CD4-positive, alpha-beta T cell (primary cell): ENCODE measurements around the gene F8. TPM values are rescaled to one million over a fixed set of nuclear protein-coding genes. Genes with fewer than 3 reads are reported as not detected.

Experiments used
- ATAC-seq: fragments of 200-7000 bp; cut with Tn5 transposase; one replicate; pipeline ENCODE4 v1.10.0; 2022; ENCODE audit warnings: mild to moderate bottlenecking; ENCODE audit not compliant: poor library complexity
- CTCF ChIA-PET: fragments of 350-600 bp; sonication (Branson Sonifier 250); formaldehyde crosslinking; loops from one replicate; lab custom pipeline; 2021; ENCODE audit warnings: antibody characterized with exemption, inconsistent platforms; lab: Charles Lee
- POLR2A ChIA-PET: fragments of 350-600 bp; sonication (Branson Sonifier 250); formaldehyde crosslinking; loops from one replicate; lab custom pipeline; 2021; ENCODE audit warnings: antibody characterized with exemption, inconsistent platforms; lab: Charles Lee
- DNase-seq, 14 experiments: peaks; one replicate each; pipeline ENCODE4 v3.0.0-alpha.2; 2013 to 2020; ENCODE audit warnings: mixed read lengths in 2 of 14
- H3K27ac ChIP-seq, 2 donors: one replicate each; pipeline versions ENCODE4 v1.5.1 to v1.7.0; 2013; ENCODE audit warnings: low read length in 2 of 2, low read depth in 1 of 2, mild to moderate bottlenecking in 1 of 2
- H3K27me3 ChIP-seq, 2 experiments: 1 replicate in 1 of 2; 2 replicates in 1 of 2; pipeline versions ENCODE4 v1.6.1 to v1.7.0; 2013; ENCODE audit warnings: low read length in 2 of 2, control low read depth in 1 of 2, mild to moderate bottlenecking in 1 of 2, moderate library complexity in 1 of 2; ENCODE audit not compliant: insufficient read depth in 2 of 2, control insufficient read depth in 1 of 2
- H3K36me3 ChIP-seq: one replicate; pipeline ENCODE4 v1.6.1; 2013; ENCODE audit warnings: low read length, control low read depth; ENCODE audit not compliant: insufficient read depth
- H3K4me1 ChIP-seq: one replicate; pipeline ENCODE4 v1.6.1; 2013; ENCODE audit warnings: low read length, control low read depth; ENCODE audit not compliant: insufficient read depth
- H3K4me3 ChIP-seq: one replicate; pipeline ENCODE4 v1.5.1; 2013; ENCODE audit warnings: mild to moderate bottlenecking, low read length, moderate library complexity
- H3K9me3 ChIP-seq, 2 experiments: 1 replicate in 1 of 2; 2 replicates in 1 of 2; pipeline versions ENCODE4 v1.6.1 to v1.7.0; 2013; ENCODE audit warnings: low read length in 2 of 2, mild to moderate bottlenecking in 2 of 2, control low read depth in 1 of 2, moderate library complexity in 1 of 2; ENCODE audit not compliant: control insufficient read depth in 1 of 2, insufficient read depth in 1 of 2
- H3K27ac Mint-ChIP-seq: one replicate; pipeline ENCODE4 v1.8.0; 2020; ENCODE audit warnings: mixed read lengths
- H3K27me3 Mint-ChIP-seq: one replicate; pipeline ENCODE4 v1.8.0; 2021; ENCODE audit warnings: mixed read lengths
- H3K36me3 Mint-ChIP-seq: one replicate; pipeline ENCODE4 v1.8.0; 2021; ENCODE audit warnings: low read depth, mixed read lengths
- H3K4me1 Mint-ChIP-seq: one replicate; pipeline ENCODE4 v1.8.0; 2021; ENCODE audit warnings: low read depth, mixed read lengths
- H3K4me3 Mint-ChIP-seq: one replicate; pipeline ENCODE4 v1.8.0; 2020; ENCODE audit warnings: mild to moderate bottlenecking, mixed read lengths
- H3K9me3 Mint-ChIP-seq: one replicate; pipeline ENCODE4 v1.8.0; 2020; ENCODE audit warnings: mixed read lengths
- CTCF ChIP-seq: fragments of 200-600 bp; IDR thresholded peaks from one replicate; pipeline ENCODE4 v1.8.0; 2022; ENCODE audit warnings: antibody characterized with exemption, mild to moderate bottlenecking
- intact Hi-C, 2 experiments: fragments of 100-400 bp; cut with DNase I in 1 of 2; cut with micrococcal nuclease in 1 of 2; formaldehyde crosslinking; loops; one replicate each; pipeline versions ENCODE4 v1.15.1 to v1.9.0; 2023 to 2025; cut with DNase I, micrococcal nuclease
- total RNA-seq, 174 experiments: library from RNA in 2 of 174; stranded (reverse) in 2 of 174; gene quantifications; one replicate each; pipeline ENCODE4 v1.2.3 and lab custom pipeline; 2021 to 2026

Gene F8
- total RNA-seq, 2 experiments from 2014 or later = 0.66 to 0.67 TPM

GRCh38 chrX:154809939-154810665 is 212.4 kb downstream of the F8 start:
- H3K9me3 ChIP-seq = no peaks in the 10 kb centered on the region
- Mint-ChIP-seq H3K27me3 (no peaks in the 10 kb centered on the region), H3K36me3 (no peaks in the 10 kb centered on the region), H3K4me1 (peaks cover 7% of the 10 kb centered on the region), H3K4me3 (no peak overlapping the region), H3K9me3 (no peaks in the 10 kb centered on the region), H3K27ac (no peak overlapping the region)
- H3K27ac ChIP-seq = no peak overlapping the region
- H3K4me1 ChIP-seq = peaks cover 7% of the 10 kb centered on the region
- intact Hi-C loops = no loop called here
- no peak for TF ChIP-seq CTCF
- ATAC-seq = no peak
- peaks cover 0 to 2% of the 10 kb centered on the region in 2 experiments for H3K27me3 ChIP-seq
- H3K36me3 ChIP-seq = no peaks in the 10 kb centered on the region
- peak in 1 of 14 experiments; percentile 33 for DNase-seq
- ChIA-PET POLR2A (interaction anchor here (0.6 kb wide), 1 partner anchor 26 kb away, joined by 3 read pairs; no protein-coding TSS in a partner anchor), CTCF (no interaction called here)
- no peak overlapping the region for H3K4me3 ChIP-seq

- TF ChIP-seq CTCF = no peak
- Histone ChIP-seq H3K4me3 (no peak overlapping the region), H3K9me3 (no peaks in the 10 kb centered on the region), H3K4me1 (peaks cover 23% of the 10 kb centered on the region), H3K36me3 (no peaks in the 10 kb centered on the region), H3K27me3 (peaks cover 0 to 2% of the 10 kb centered on the region in 2 experiments), H3K27ac (no peak overlapping the region)
- POLR2A ChIA-PET = no interaction called here
- CTCF ChIA-PET = no interaction called here
- intact Hi-C loops = no loop called here
- DNase-seq = no peak
- Mint-ChIP-seq H3K27me3 (no peaks in the 10 kb centered on the region), H3K9me3 (no peaks in the 10 kb centered on the region), H3K36me3 (no peaks in the 10 kb centered on the region), H3K4me3 (no peak overlapping the region), H3K4me1 (peaks cover 32% of the 10 kb centered on the region), H3K27ac (no peak overlapping the region)
- no peak for ATAC-seq
These were observed 215.6 kb downstream of the F8 start for GRCh38 chrX:154806837-154807501.

- peaks cover 31% of the 10 kb centered on the region for H3K4me1 ChIP-seq
- H3K27ac ChIP-seq = no peak overlapping the region
- ATAC-seq (no peak), DNase-seq (no peak)
- Mint-ChIP-seq H3K4me3 (peak overlapping the region; percentile 88), H3K27ac (no peak overlapping the region), H3K4me1 (peaks cover 39% of the 10 kb centered on the region), H3K9me3 (no peaks in the 10 kb centered on the region), H3K27me3 (no peaks in the 10 kb centered on the region), H3K36me3 (no peaks in the 10 kb centered on the region)
- intact Hi-C loops = loop anchor here in 1 of 2 experiments (2.0 kb wide), 1 partner anchor 43 kb away; the partner anchor contains the start of gene DKC1
- H3K27me3 ChIP-seq = no peaks in the 10 kb centered on the region
- no peak for TF ChIP-seq CTCF
- no peaks in the 10 kb centered on the region for H3K36me3 ChIP-seq
- H3K9me3 ChIP-seq = no peaks in the 10 kb centered on the region
- ChIA-PET CTCF (interaction anchor here (1.4 kb wide), 1 partner anchor 29 kb away, joined by 3 read pairs; no protein-coding TSS in a partner anchor), POLR2A (interaction anchor here (0.8 to 1.8 kb wide), 2 partner anchors 21 to 43 kb away, joined by 5 to 17 read pairs; partner anchors contain the start of gene DKC1)
- peak overlapping the region; percentile 80 for H3K4me3 ChIP-seq
These were observed 216.8 kb downstream of the F8 start for GRCh38 chrX:154805696-154806091.
